Stimulated activated naive CD4-positive, alpha-beta T cell (primary cell): ENCODE results near the gene ARHGEF16.

Source experiments
- DNase-seq, 6 experiments: peaks; one replicate each; lab custom pipeline; 2025; lab: John Stamatoyannopoulos, UW

Gene ARHGEF16

DNA sequence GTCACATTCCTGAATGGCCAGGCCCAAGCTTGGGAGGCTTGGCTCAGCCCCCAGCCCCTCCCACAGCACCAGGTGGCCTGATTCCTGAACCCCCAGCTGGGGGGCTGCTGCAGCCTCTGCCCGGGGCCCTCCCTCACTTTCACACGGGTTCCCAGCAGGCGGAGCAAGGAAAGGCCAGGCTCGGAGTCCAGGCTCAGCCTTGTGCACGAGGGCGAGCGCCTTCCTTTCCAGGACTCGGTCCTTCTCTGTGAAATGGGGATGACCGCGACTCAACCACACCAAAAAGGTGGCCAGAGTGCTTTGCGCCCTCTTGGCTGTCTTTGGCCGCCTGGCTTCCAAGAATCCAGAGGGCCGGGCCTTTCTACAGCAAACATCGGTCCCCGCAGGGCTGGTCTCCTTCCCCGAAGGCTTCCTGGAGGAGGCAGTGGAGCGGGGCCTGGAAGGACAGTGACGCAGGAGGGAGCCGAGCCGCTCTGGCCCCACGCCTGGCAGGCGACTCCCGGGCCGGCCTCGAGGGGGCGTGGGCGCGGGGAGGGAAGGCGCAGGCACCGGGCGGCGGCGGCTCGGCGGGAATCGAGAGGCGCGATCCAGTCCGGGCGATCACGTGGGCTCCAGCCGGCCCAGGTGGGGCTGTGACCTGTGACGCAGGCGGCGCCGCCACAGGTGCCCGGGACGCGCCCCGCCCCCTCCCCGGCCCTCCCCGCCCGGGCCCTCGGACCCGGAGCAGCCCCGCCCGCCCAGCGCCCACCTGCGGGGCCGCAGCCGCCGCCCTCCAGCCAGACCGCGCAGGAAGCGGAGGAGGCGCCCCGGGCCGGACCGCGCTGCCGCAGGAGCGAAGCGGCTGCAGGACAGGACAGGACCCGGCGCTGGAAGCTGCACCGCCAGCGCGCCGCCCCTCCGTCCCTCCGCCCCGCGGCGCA, at the start of gene ARHGEF16:
Gene ARHGEF16 (plus strand): TSS at position 775 of the 920 bp plus-strand sequence. CDS start 8,420 bp downstream, outside the sequence.
- peak in 4 of 6 experiments; percentile 15 to 30 (median 22) for DNase-seq

DNA sequence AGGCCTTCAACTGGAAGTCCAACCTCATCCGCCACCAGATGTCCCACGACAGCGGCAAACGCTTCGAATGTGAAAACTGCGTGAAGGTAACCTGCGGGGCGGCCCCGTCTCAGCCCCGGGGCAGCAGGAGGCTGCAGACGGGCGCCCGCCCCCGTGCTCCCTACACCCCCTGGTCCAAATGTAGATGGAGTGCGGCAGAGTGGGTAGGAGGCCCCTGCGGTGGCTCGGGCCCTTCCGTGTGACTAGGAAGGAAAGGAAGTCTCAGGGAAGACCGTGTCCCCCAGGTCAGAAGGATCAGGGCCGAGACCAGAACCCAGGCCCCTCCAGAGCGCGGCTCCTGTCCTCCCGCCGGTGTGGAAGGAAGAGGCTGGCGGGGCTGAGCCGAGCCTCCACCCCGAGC, 49.7 kb upstream of the ARHGEF16 start:
- no peak for DNase-seq

DNA sequence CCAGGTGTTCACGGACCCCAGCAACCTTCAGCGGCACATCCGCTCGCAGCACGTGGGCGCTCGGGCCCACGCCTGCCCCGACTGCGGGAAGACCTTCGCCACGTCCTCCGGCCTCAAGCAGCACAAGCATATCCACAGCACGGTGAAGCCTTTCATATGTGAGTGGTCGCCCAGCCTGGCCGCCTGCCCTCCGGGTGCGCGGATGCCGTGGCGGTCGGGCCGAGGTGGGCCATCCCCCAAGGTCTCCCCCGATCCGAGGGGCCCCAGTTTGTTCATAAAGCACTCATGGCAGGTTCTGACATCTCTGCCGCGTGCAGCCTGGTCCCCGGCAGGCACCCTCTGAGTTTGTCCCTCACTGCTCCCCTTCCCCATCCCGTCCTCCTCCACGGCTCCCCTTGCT, 49.0 kb upstream of the ARHGEF16 start:
- no peak for DNase-seq

DNA sequence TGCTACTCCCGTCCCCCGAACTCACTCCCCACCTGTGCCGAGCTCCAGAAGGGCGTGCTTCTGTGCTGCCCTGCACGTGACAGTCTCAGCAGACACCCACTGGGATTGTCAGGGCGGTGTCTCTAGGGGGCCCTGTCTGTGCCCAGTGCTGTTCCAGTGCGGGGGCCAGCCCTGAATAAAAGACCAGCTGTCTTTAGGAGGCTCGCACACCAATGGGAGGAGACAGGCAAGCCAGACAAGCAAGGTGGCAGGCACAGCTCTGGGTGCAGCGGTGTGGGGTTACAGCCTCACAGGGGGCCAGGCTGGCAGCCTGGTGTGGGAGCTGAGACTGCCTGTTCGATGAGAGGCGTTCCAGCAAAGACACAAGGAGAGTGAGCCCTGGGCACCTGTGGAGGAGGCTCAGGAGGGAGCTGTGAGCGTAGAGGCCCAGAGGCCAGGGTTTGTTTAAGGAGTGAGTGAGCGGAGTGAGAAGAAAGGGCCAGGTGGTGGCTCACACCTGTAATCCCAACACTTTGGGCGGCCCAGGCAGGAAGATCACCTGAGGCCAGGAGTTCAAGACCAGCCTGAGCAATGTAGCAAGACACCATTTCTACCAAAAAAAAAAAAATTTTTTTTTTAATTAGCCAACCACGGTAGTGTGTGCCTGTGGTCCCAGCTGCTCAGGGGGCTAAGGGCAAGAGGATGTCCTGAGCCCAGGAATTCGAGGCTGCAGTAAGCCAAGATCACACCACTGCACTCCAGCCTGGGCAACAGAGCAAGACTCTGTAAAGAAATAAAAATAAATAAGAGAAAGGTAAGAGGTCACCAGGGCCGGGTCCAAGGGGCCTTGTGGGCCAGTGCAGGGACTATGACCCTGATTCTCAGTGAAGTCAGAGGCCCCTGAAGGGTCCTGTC, 48.2 kb upstream of the ARHGEF16 start:
- DNase-seq, result no peak

DNA sequence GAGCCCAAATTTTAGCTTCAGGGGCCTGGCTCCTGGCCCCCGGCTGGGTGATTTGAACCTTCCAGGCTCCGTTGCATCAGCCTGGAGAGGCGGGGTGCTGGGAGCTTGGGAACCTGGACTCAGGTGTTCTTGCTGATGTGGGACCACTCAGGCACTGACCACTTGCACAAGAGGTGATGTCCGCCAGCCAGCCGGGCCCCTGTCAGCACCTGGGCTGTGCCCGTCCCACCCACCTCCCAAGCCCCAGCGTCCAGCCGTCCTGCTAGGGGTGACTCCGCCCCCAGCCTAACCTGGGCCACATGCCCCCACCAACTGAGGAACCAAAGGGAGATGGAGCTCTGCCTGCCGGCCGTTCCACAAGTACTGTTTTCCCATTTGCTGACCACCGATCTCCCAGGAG, 47.4 kb upstream of the ARHGEF16 start:
- DNase-seq, result no peak

DNA sequence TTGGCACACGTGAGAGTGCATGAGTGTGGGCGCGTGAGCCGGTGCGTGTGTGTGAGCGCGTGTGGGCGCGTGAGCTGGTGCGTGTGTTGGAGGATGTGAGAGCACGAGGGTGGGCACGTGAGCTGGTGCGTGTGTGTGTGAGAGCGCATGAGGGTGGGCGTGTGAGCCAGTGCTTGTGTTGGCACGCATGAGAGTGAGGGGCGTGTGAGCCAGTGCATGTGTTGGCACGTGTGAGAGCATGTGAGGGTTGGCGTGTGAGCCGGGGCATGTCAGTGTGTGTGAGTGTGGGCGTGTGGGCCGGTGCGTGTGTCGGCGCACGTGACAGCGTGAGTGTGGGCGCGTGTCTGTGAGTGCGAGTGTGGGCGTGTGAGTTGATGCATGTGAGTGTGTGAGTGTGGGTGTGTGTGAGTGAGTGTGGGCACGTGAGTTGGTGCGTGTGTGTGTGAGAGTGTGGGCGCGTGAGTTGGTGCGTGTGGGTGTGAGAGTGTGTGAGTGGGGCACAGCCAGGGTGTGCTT, 45.7 kb upstream of the ARHGEF16 start:
- no peak for DNase-seq

DNA sequence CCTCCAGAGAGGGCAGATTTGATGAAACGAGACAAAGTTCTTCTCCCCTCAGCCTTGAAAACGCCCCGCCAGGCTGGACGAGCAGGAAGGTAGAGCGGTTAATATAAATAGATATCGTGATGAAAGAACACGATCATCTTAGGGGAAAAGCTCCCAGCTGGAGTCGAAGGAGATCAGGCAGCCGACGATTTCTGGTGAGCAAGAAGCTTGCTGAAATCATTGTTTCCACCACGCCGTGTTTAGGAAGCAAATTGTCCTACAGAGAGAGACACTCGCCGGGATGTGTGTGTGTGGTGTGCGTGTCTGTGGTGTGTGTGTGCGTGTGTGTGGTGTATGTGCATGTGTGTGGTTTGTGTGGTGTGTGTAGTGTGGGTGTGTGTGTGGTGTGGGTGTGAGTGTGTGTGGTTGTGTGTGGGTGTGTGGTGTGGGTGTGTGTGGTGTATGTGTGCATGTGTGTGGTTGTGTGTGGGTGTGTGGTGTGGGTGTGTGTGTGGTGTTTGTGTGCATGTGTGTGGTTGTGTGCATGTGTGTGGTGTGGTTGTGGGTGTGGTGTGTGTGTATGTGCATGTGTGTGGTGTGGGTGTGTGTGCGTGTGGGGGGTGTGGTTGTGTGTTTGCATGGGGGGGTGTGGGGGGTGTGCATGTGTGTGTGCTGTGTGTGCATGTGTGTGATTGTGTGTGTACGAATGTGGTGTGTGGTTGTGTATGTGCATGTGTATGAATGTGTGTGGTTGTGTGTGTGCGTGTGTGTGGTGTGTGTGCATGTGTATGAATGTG, 44.9 kb upstream of the ARHGEF16 start:
- DNase-seq, result no peak

DNA sequence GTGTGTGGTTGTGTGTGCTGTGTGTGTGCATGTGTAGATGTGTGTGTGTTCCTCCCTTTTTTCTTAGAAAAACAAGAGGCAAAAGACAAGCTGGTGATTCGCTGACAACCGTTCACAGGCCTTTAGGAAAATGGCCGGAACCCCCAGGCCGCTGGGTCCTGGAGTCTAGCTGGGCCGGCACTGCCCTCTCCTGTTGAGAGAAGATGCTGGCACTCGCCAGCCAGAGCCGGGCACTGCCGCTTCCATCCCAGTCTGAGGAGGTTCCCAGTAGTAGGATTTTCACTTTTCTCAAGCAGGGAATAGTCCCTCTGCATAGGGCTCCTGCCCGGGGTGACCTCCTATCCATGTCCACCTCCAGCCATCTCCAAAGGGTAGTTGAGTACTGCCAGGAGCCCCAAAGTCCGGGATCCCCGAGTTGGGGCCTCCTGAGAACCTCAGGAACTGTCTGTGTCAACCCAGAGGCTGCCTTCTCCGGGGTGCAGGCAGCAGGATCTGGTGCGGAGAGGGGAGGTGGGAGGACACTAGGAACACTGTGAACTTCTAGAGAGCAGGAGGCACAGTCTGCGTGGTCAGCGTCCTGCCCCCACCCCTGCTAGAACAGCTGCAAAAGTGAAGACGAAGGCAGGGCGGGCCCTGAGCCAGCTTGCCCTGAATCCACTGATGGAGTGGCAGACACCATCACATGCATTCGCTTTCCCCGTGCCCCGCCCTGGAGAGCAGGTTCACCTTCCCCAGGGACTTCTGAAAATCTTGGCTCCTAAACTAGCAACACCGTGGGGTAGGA, 44.1 kb upstream of the ARHGEF16 start:
- no peak for DNase-seq

DNA sequence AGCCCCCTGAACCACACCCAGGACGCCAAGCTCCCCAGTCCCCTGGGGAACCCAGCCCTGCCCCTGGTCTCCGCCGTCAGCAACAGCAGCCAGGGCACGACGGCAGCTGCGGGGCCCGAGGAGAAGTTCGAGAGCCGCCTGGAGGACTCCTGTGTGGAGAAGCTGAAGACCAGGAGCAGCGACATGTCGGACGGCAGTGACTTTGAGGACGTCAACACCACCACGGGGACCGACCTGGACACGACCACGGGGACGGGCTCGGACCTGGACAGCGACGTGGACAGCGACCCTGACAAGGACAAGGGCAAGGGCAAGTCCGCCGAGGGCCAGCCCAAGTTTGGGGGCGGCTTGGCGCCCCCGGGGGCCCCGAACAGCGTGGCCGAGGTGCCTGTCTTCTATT, 42.7 kb upstream of the ARHGEF16 start:
- no peak for DNase-seq

DNA sequence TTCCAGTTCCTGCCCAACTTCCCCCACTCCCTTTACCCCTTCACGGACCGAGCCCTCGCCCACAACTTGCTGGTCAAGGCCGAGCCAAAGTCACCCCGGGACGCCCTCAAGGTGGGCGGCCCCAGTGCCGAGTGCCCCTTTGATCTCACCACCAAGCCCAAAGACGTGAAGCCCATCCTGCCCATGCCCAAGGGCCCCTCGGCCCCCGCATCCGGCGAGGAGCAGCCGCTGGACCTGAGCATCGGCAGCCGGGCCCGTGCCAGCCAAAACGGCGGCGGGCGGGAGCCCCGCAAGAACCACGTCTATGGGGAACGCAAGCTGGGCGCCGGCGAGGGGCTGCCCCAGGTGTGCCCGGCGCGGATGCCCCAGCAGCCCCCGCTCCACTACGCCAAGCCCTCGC, 42.1 kb upstream of the ARHGEF16 start:
- no peak for DNase-seq

DNA sequence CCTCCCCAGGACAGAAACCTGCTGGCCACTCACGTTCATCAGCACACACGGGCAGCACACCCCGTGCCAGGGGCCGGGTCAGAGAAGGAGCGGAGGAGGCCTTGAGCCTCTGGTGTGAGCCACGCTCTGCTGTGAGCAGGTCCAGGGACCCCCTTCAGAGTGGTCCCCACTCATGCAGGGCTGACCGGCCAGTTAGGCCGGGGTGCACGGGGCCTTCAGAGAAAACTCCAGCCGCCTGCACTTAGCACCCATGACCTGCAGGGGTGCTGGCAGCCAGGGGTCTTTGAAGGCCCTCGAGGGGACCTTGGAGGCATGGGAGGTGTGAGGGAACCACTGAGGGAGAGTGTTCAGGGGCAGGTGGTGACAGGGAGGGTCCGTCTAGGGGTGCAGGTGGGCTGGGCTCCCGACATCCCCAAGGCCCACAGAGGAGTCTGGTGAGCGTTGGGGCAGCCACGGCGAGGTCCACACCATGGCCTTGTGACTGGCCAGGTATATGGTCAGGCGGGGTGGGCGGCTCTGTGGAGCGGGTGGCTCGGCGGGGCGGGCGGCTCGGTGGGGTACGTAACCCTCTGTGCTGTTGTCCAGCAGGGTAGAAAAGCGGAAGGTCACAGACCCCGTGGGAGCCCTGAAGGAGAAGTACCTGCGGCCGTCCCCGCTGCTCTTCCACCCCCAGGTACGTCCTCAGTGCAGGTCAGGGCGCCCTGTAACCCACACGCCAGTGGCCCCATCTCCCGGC, 40.3 kb upstream of the ARHGEF16 start:
- no peak for DNase-seq

DNA sequence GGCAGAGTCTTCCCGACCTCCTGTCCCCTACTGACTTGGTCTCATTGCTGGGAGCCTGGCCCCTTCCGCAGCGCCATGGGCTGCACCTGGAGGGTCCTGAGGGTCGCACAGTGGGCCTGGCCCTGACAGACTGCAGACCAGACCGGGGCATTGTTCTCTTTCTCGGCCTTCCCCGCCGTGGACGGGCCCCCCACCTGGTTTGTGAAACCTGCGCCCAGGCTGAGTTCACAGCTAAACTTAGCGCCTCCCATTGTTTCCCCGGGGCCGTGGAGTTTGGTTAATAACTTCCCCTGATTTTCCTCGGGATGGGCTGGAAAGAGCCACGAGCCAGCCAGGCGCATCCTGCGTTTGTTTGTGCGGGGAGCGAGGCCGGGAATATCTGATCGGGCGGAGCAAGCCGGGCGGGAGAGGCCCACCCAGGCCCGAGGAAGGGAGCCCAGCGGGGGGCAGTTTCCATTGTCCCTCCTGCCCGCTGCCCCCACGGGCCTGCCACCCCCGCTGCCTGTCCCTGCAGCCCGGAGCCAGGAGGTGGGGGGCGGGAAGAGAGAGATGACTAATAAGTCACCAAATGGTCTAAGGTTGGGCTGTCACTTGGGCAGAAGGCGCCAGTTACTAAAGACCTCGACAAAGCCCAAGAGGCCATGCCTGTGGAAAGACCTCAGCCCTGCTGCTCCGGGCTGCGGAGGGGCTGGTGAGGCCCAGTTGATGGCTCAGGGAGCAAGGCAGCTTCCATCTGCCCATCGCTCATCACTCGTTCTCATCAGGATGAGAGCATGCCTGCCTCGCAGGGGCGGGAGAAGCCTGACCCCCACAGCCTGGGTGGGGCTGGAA, 39.0 kb upstream of the ARHGEF16 start:
- no peak for DNase-seq

DNA sequence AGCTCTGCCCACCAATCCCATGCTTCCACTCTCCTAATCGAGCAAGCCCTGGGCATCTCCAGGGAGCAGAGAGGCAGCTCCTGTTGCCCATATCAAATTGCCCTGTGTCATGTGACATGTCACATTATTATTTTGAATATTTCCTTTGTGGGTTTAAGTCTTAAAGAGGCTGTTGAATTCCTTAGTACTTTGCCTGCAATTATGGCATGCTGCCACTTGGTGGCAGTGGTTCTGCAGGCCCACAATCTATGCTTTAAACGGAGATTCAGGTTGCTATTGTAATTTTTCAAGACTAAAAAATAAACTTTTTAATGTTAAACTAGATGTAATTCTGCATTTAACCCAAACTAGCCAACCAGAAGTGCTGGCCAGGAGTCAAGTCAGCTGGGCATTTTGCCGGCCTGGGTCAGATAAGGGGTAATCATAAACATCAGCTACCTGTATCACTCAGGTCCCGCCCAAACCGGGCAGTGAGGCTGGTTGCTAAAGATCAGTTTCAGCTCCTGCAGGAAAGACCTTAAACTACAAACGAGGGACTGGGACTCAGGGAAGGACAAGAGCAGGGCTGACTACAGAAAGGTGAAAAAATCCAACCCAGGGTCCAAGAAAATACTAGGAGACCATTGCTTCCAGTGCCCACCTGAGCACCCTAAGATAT, 37.3 kb upstream of the ARHGEF16 start:
- no peak for DNase-seq

DNA sequence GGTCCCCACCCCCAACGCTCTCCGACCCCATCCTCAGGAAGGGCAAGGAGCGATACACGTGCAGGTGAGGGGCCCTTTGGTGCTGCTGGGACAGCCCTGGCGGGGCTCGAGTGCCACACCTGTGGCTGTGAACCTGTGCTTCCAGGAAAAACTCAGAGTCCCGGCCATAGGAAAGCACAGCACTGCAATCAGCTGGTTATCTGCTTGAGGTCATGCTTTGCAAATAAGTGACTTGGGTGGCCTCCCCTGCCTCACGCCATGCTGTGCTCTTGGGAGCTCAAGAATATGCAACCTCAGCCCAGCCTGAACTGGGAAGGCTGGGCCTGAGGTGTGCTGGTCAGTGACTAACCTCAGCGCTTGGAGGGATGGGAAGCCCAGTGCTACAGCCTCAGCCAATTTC, 36.5 kb upstream of the ARHGEF16 start:
- DNase-seq, result no peak

DNA sequence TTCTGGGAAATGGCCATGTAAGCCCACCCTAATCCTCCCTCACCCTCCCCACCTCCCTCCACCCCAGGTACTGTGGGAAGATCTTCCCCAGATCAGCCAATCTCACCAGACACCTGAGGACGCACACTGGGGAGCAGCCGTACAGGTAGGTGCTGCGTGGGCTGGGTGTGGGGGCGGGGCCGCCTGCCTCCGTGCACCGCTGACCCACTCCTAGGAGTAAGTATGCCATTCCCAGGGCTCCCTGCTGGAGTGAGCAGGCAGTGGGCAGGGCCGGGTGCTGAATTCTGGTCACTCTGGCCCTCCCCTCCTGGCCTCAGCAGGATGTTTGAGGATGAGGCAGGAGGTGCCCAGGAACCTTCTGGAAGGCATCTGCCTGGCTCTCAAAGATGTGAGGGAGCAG, 35.9 kb upstream of the ARHGEF16 start:
- no peak for DNase-seq

DNA sequence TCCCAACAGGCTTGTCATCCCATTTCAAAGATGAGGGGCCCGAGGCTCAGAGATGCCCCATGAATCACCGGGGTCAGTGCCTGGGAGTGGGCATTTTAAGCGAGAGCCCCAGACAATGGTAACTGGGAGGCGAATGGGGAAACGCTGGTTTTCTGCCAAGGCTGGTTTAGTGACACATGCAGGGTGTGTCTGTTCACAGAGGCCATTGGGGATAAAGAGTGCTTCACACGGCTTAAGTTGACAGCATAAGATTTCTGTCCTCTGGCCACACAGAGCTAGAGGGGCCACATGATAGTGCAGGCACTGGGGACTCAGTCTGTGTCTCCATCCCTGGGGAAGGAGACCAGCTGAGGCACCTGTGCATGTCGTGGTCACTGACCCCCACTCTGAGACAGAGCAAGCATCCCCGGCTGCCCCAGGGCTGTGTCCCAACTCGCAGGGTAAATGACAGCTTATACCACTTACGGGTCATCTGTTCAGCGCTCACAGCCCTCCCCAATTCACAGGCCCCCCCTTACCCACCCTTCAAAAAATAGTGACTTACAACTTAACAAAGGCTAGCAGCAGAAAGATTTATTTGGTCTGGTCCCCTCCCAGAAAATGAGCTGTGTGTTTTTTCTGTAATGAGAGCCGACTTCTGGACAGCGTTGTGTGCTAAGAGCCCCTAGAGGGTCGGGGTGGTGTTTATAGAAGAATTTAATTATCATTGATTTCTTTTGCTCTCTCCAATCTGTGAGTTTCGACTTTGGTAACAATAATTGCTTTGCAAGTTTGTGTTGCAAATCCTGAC, 34.9 kb upstream of the ARHGEF16 start:
- no peak for DNase-seq

DNA sequence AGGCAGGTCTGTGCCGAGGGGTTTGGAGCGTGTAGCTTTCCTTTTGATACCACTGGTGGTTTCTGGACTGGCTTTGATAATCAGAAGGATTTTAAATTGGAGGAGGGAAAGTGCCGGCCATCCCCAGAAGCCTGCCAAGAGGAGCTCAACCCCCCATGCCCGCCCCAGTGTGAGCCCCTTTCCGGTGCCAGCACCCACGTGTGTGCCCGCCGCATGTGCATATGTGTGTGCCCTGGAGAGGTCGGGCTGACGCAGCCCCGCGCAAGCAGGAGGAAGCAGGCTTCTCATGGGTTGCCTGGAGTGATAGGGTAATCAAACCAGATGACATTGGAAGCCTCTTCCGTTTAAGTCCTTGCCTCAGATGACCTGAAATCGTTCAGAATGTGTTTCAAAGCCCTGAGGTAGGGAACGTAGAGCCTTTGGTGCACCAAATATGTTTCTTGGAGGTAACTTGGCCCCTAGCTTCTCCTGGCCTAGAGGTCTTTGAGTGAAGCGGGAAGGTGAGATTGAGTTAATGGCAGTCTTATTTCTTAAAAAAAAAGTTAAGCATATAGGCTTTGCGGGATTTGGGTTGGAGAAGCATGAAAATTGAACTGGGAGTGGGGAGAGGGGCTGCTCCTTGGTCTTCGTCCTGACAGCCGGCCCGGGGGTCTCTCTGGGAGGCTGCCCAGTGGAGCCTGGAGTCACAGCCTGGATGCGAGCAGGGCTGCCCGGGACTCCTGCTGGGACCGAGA, 34.1 kb upstream of the ARHGEF16 start:
- DNase-seq, result no peak
